ENCODE data around the gene NUTM2G. TPM values are rescaled to one million over a fixed set of nuclear protein-coding genes. Genes with fewer than 3 reads are reported as not detected.
"Not testable (repeated sequence)": the region's sequence is repeated elsewhere in the genome, so short reads cannot be mapped to it uniquely, and the experiment has no call there.

The NUTM2G gene
- not detected in 2 replicates for total RNA-seq

DNA sequence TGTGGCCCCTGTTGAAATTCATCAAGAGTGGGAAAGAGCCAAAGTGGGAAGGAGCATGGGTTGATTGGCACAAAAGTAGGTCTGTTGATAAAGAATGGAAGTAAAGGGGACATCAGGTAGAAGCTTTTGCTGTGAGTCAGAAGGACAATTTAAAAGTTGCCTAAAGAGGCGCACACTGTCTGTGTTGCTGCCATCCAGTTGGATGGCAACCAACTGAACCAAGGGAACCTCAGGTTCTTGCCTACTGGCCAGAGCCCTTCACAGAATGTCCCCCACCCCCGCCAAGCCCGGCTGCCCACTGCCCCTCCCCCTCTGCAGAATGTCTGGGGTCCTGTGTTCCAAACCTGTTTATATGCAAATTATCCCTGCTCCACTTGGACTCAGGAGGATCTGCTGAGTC lies at the start of gene NUTM2G:
Gene NUTM2G, plus strand, starts transcription at position 301 of the 400 bp plus-strand sequence. CDS start 182 bp downstream, outside the sequence.
- not testable (repeated sequence) for DNase-seq (ENCODE audit: low read depth); H3K4me3 ChIP-seq (ENCODE audit: low read depth, low read length)

- no peak for DNase-seq (ENCODE audit: low read depth)
- TF ChIP-seq, protein P1, sequence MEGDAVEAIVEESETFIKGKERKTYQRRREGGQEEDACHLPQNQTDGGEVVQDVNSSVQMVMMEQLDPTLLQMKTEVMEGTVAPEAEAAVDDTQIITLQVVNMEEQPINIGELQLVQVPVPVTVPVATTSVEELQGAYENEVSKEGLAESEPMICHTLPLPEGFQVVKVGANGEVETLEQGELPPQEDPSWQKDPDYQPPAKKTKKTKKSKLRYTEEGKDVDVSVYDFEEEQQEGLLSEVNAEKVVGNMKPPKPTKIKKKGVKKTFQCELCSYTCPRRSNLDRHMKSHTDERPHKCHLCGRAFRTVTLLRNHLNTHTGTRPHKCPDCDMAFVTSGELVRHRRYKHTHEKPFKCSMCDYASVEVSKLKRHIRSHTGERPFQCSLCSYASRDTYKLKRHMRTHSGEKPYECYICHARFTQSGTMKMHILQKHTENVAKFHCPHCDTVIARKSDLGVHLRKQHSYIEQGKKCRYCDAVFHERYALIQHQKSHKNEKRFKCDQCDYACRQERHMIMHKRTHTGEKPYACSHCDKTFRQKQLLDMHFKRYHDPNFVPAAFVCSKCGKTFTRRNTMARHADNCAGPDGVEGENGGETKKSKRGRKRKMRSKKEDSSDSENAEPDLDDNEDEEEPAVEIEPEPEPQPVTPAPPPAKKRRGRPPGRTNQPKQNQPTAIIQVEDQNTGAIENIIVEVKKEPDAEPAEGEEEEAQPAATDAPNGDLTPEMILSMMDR (IDR thresholded peaks at IDR 0.05; ENCODE audit: insufficient read depth, low read depth, low read length) = no peak
- no peak overlapping the region for H3K4me3 ChIP-seq (ENCODE audit: low read depth, low read length)
Measured at GRCh38 chr9:96883922-96884321, 44.7 kb upstream of the NUTM2G start.

GRCh38 chr9:96884443-96884842 lies 44.2 kb upstream of the NUTM2G start:
- TF ChIP-seq, protein P1 (IDR thresholded peaks at IDR 0.05; ENCODE audit: insufficient read depth, low read depth, low read length) = no peak
- peak; percentile 40 for DNase-seq (ENCODE audit: low read depth)
- no peak overlapping the region for H3K4me3 ChIP-seq (ENCODE audit: low read depth, low read length)

DNA sequence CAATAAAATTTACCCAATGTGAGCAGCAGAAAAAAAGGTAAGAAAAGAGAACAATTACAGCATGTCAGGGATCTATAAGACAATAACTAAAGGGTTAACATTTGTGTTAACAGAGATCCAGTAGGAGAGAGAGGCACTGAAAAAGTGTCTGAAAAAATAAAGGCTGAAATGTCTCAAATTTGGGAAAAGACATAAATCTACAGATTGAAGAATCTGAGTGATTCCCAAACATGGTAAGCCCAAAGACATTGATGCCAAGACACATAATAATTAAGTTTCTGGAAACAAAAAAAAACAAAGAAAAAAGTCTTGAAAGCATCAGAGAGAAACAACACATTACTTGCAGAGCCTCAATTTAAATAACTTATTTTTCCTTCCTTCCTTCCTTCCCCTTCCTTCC lies 43.2 kb upstream of the NUTM2G start:
- no peak for DNase-seq (ENCODE audit: low read depth)
- TF ChIP-seq, protein P1 (IDR thresholded peaks at IDR 0.05; ENCODE audit: insufficient read depth, low read depth, low read length) = no peak
- H3K4me3 ChIP-seq (ENCODE audit: low read depth, low read length) = no peak overlapping the region

GRCh38 chr9:96888591-96888990 lies 40.1 kb upstream of the NUTM2G start:
- no peak overlapping the region for H3K4me3 ChIP-seq (ENCODE audit: low read depth, low read length)
- DNase-seq (ENCODE audit: low read depth) = no peak
- TF ChIP-seq, protein P1 (IDR thresholded peaks at IDR 0.05; ENCODE audit: insufficient read depth, low read depth, low read length) = no peak

- TF ChIP-seq, protein P1 (IDR thresholded peaks at IDR 0.05; ENCODE audit: insufficient read depth, low read depth, low read length) = no peak
- no peak for DNase-seq (ENCODE audit: low read depth)
- H3K4me3 ChIP-seq (ENCODE audit: low read depth, low read length) = no peak overlapping the region
Measured at GRCh38 chr9:96892131-96892530, 36.5 kb upstream of the NUTM2G start.

DNA sequence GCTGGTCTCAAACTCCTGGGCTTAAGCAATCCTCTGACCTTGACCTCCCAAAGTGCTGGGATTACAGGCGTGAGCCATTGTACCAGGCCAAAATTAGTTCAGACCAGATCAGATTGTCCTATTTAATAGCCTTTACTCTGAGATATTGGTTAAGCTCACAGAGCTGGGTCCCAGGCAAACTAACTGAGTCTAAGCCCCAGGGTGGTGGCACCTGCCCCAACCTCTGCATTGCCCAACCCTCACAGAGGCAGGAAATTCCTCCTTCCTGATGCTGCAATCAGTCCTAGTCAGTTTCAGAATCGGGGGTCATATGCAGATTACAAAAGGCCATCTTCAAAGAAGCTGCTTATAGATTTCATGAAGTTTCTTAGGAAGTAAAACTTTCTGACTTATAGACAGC lies 28.6 kb upstream of the NUTM2G start:
- not testable (repeated sequence) for DNase-seq (ENCODE audit: low read depth); H3K4me3 ChIP-seq (ENCODE audit: low read depth, low read length)

GRCh38 chr9:96904947-96905722 lies 23.5 kb upstream of the NUTM2G start:
- not testable (repeated sequence) for H3K4me3 ChIP-seq (ENCODE audit: low read depth, low read length)

GRCh38 chr9:96908479-96908878 lies 20.2 kb upstream of the NUTM2G start:
- not testable (repeated sequence) for DNase-seq (ENCODE audit: low read depth); H3K4me3 ChIP-seq (ENCODE audit: low read depth, low read length)

More at GRCh38 chr9:96904947-96905722, 23.5 kb upstream of the NUTM2G start:
- not testable (repeated sequence) for DNase-seq (ENCODE audit: low read depth)

DNA sequence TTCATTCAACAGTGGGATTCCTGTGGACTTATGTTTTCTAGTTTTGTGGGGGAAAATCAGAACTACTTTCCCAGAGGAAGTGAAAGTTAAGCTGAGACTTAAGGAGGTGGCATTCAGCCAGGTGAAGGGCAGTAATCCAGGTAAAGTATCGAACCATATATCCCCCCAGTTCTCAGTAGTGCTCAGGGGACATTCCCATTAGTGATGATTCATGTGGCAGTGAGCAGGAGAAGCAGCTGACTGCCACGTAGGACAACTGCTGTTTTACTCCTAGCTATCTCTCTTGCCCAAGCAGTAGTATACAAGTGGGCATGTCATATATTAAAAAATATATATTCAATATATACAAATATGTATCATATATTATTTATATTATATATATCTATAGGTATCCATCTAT lies 13.1 kb upstream of the NUTM2G start:
- DNase-seq (ENCODE audit: low read depth); H3K4me3 ChIP-seq (ENCODE audit: low read depth, low read length): not testable (repeated sequence)

DNA sequence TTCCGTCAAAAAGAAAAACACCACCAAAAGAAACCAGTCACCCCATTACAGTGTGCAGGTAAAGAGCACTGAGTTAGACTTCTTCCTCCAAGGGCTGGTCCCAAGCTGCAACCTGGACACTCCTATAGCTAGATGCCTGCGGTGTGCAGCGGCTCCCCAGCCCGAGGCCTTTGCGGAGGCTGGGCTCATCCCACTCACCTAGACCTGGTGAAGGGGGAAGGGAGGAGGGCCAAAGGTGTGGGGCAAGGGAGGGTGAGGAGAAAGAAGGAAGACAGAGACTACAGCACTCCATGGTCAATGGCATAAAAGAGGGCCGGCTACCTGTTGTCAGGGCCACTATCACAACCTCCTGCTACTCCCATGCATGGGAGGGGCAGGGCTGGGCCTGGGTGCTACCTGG lies 12.1 kb upstream of the NUTM2G start:
- not testable (repeated sequence) for DNase-seq (ENCODE audit: low read depth); H3K4me3 ChIP-seq (ENCODE audit: low read depth, low read length)

DNA sequence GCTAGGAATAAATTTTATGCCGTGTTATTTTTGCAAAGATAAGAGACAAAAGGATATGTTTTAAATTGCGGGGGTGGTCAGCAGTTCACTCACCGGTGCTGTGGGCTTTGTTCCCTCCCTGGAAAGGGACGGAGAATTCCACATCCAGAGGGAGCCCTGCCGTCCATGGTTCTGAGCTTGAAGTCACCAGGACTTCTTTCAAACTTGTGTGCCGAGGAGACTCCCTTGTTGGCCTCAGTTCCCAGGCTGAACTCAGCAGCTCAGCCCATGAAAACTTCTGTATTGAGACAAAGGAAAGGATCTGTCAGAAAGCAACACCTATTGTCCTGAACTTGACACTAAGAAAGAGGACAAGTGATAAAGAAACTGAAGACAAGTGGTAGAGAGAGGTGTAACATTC lies 10.1 kb upstream of the NUTM2G start:
- not testable (repeated sequence) for H3K4me3 ChIP-seq (ENCODE audit: low read depth, low read length); DNase-seq (ENCODE audit: low read depth)

GRCh38 chr9:96920803-96921202 lies 7.8 kb upstream of the NUTM2G start:
- H3K4me3 ChIP-seq (ENCODE audit: low read depth, low read length); DNase-seq (ENCODE audit: low read depth): not testable (repeated sequence)

All from fibroblast of villous mesenchyme (primary cell).